Caco-2 (cell line): ENCODE results near the gene BPIFB6. TPM values are rescaled to one million over a fixed set of nuclear protein-coding genes. Genes with fewer than 3 reads are reported as not detected.

ENCODE experiments used
- BruUV-seq: library from RNA; stranded (reverse); fragments of 400-500 nt; replicated peaks from 2 replicates; lab custom pipeline; 2021; lab: Mats Ljungman, UMichigan
- CTCF ChIA-PET: fragments of 300-600 bp; sonication (Branson Sonifier 250); formaldehyde crosslinking; loops from one replicate; lab custom pipeline; 2022; ENCODE audit warnings: antibody characterized with exemption; lab: Charles Lee
- POLR2A ChIA-PET: fragments of 300-600 bp; sonication (Branson Sonifier 250); formaldehyde crosslinking; loops from one replicate; lab custom pipeline; 2022; ENCODE audit warnings: antibody characterized with exemption; lab: Charles Lee
- DNase-seq, 2 experiments: peaks; one replicate each; pipeline versions ENCODE4 v3.0.0 to v3.0.0-alpha.2; 2020 to 2022
- H3K27me3 ChIP-seq: replicated peaks from 2 replicates; pipeline ENCODE4 v1.6.0; 2011; ENCODE audit warnings: low read length; ENCODE audit not compliant: control insufficient read depth, insufficient read depth
- H3K36me3 ChIP-seq: 2 replicates; pipeline ENCODE4 v1.5.1; 2011; ENCODE audit warnings: low read length; ENCODE audit not compliant: control insufficient read depth, insufficient read depth
- H3K4me1 ChIP-seq: fragments of 250-450 bp; sonication (Bioruptor Pico); 2 replicates; pipeline ENCODE4 v1.5.1; 2020; ENCODE audit warnings: mild to moderate bottlenecking
- H3K4me3 ChIP-seq: 2 replicates; pipeline ENCODE4 v1.5.1; 2011; ENCODE audit warnings: low read depth, mild to moderate bottlenecking, control low read depth, low read length
- H3K9me3 ChIP-seq: fragments of 250-450 bp; sonication (Bioruptor Pico); 2 replicates; pipeline ENCODE4 v1.5.1; 2020; ENCODE audit warnings: mild to moderate bottlenecking, moderate library complexity
- H3K27ac Mint-ChIP-seq: one replicate; pipeline ENCODE4 v1.8.0; 2022; ENCODE audit warnings: mixed read lengths; ENCODE audit not compliant: unreplicated experiment
- H3K27me3 Mint-ChIP-seq: one replicate; pipeline ENCODE4 v1.8.0; 2022; ENCODE audit warnings: mixed read lengths; ENCODE audit not compliant: insufficient read depth, unreplicated experiment
- H3K36me3 Mint-ChIP-seq: one replicate; pipeline ENCODE4 v1.8.0; 2022; ENCODE audit warnings: mild to moderate bottlenecking, mixed read lengths; ENCODE audit not compliant: insufficient read depth, unreplicated experiment
- H3K4me1 Mint-ChIP-seq: one replicate; pipeline ENCODE4 v1.8.0; 2022; ENCODE audit warnings: low read depth, mixed read lengths; ENCODE audit not compliant: unreplicated experiment
- H3K4me3 Mint-ChIP-seq: one replicate; pipeline ENCODE4 v1.8.0; 2022; ENCODE audit warnings: mild to moderate bottlenecking, moderate library complexity, mixed read lengths; ENCODE audit not compliant: unreplicated experiment
- H3K9me3 Mint-ChIP-seq: one replicate; pipeline ENCODE4 v1.8.0; 2022; ENCODE audit warnings: mixed read lengths; ENCODE audit not compliant: unreplicated experiment
- intact Hi-C: fragments of 100-400 bp; cut with micrococcal nuclease; formaldehyde crosslinking; loops from one replicate; pipeline ENCODE4 v1.10.0; 2022; ENCODE audit not compliant: unreplicated experiment
- total RNA-seq: library from RNA; stranded (reverse); gene quantifications from 2 replicates; pipeline ENCODE4 v1.2.3, GENCODE V29; 2022
- TF ChIP-seq, protein P1 (sequence below), 2 experiments: fragments of 200-600 bp in 1 of 2; IDR thresholded peaks; 1 replicate in 1 of 2; 2 replicates in 1 of 2; pipeline versions ENCODE4 v1.5.1 to v1.8.0; 2011 to 2022; ENCODE audit warnings: antibody characterized with exemption in 1 of 2, control low read depth in 1 of 2, inconsistent platforms in 1 of 2, low read depth in 1 of 2, low read length in 1 of 2, mild to moderate bottlenecking in 1 of 2, moderate library complexity in 1 of 2; ENCODE audit not compliant: insufficient read depth in 1 of 2, severe bottlenecking in 1 of 2, unreplicated experiment in 1 of 2

Gene BPIFB6
- total RNA-seq, 1 experiment from 2014 or later: not detected

DNA sequence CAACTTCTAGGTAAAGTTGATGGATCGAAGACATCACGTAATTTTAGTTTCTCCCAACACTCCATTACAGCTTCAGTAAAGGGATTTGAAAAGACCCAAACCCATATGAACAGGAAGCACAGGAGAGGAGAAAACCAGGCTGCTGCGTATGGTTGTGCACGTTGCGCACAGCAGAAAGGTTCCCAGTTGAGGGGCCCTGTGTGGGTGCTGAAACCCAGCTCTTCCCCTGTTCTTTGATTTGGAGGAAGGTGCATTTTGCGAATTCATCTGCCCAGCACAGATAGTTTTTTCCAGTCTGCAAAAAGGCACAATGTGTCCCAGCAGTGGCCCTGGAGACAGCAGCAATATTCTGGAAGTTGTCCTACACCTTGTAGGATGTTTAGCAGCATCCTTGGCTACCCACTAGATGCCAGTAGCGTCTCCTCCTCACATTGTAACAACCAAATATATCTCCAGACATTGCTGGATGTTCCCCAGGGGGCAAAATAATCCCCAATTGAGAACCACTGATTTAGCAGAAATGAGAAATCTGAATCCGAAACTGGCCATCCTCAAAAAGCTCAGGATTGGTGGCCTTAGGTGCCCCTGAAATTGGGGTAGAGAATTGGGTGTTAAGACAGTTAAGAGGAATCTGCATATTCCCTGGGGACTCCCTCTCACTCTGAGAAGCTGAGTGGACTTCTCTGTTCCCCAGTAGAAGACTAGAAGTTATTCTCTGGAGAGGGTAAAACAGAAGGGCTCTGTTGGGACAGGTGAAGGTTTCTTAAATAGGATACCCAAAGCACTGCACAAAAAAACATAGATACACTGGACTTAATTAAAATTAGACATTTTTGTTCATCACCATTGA is 39.4 kb upstream of the BPIFB6 start:
- H3K27me3 Mint-ChIP-seq: peaks cover 9% of the 10 kb centered on the region
- TF ChIP-seq, protein P1, sequence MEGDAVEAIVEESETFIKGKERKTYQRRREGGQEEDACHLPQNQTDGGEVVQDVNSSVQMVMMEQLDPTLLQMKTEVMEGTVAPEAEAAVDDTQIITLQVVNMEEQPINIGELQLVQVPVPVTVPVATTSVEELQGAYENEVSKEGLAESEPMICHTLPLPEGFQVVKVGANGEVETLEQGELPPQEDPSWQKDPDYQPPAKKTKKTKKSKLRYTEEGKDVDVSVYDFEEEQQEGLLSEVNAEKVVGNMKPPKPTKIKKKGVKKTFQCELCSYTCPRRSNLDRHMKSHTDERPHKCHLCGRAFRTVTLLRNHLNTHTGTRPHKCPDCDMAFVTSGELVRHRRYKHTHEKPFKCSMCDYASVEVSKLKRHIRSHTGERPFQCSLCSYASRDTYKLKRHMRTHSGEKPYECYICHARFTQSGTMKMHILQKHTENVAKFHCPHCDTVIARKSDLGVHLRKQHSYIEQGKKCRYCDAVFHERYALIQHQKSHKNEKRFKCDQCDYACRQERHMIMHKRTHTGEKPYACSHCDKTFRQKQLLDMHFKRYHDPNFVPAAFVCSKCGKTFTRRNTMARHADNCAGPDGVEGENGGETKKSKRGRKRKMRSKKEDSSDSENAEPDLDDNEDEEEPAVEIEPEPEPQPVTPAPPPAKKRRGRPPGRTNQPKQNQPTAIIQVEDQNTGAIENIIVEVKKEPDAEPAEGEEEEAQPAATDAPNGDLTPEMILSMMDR (IDR thresholded peaks at IDR 0.05; ENCODE audit: insufficient read depth in 1 of 2, low read depth in 1 of 2, low read length in 1 of 2, severe bottlenecking in 1 of 2, unreplicated experiment in 1 of 2): no peak
- Histone ChIP-seq H3K4me3 (no peak overlapping the region), H3K9me3 (peaks cover 7% of the 10 kb centered on the region), H3K36me3 (no peaks in the 10 kb centered on the region), H3K27me3 (no peaks in the 10 kb centered on the region), H3K4me1 (no peaks in the 10 kb centered on the region)
- H3K36me3 Mint-ChIP-seq: no peaks in the 10 kb centered on the region
- H3K9me3 Mint-ChIP-seq: peaks cover 15% of the 10 kb centered on the region
- no peak overlapping the region for H3K27ac Mint-ChIP-seq
- no peaks in the 10 kb centered on the region for H3K4me1 Mint-ChIP-seq
- POLR2A ChIA-PET: no interaction called here
- CTCF ChIA-PET: no interaction called here
- no TSS peak for BruUV-seq
- intact Hi-C loops: no loop called here
- H3K4me3 Mint-ChIP-seq: no peak overlapping the region
- no peak for DNase-seq

DNA sequence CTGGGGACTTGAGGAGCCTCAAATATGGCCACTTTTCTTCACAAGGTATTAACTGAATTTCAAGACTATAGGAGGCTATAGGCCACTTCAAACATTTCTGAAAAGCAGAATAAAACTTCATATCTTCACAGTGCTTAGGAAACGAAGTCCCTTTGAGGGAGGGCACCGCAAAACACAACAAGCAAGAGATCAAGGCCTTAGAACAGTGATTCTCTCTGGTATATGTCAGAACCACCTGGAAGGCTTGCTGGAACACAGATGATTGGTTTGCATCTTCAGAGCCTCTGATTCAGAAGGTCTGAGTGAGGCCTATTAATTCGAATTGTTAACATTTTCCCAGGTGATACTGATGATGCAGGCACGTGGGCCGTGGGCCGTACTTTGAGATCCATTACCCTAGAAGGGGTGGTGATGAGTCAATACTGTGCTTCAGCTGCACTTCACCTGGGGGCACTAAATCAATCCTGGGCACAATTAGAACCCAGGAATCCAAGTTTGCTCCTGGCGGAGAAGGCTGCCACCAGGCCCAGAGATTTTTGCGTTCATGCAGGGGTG is 37.9 kb upstream of the BPIFB6 start:
- peaks cover 7% of the 10 kb centered on the region for H3K9me3 ChIP-seq
- Mint-ChIP-seq H3K9me3 (peaks cover 15% of the 10 kb centered on the region), H3K4me1 (no peaks in the 10 kb centered on the region), H3K4me3 (no peak overlapping the region), H3K27me3 (peaks cover 9% of the 10 kb centered on the region), H3K36me3 (no peaks in the 10 kb centered on the region), H3K27ac (no peak overlapping the region)
- H3K4me1 ChIP-seq: no peaks in the 10 kb centered on the region
- DNase-seq: no peak
- no peaks in the 10 kb centered on the region for H3K36me3 ChIP-seq
- TF ChIP-seq, protein P1 (IDR thresholded peaks at IDR 0.05; ENCODE audit: insufficient read depth in 1 of 2, low read depth in 1 of 2, low read length in 1 of 2, severe bottlenecking in 1 of 2, unreplicated experiment in 1 of 2): no peak
- intact Hi-C loops: no loop called here
- no TSS peak for BruUV-seq
- no peaks in the 10 kb centered on the region for H3K27me3 ChIP-seq
- POLR2A ChIA-PET: no interaction called here
- CTCF ChIA-PET: interaction anchor here (0.6 to 1.4 kb wide), 2 partner anchors 89 to 102 kb away, joined by 3 to 4 read pairs; no protein-coding TSS in a partner anchor
- H3K4me3 ChIP-seq: no peak overlapping the region

DNA sequence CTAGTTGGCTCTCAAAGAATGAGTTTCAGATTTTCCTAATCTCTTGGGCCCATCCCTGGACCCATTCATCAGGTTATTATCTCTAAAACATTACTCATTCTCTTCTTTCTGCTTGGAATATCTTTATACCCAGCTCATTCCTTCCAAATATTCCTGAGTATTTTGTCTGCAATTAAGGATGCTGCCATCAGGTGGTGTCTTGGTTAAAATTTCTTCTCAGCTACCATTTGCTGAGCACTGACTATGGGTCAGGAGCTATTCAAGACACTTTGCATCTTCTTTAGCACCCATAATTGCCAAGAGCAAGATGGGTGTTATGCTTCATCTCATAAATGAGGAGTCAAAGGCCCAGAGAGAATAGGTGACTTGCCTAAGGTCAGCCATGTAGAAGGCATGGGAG is 35.6 kb upstream of the BPIFB6 start:
- Histone ChIP-seq H3K27me3 (0 out of 2 replicates have a peak, but pooled peaks cover 1% of the 10 kb centered on the region), H3K9me3 (peaks cover 7% of the 10 kb centered on the region), H3K4me1 (no peaks in the 10 kb centered on the region), H3K4me3 (no peak overlapping the region), H3K36me3 (no peaks in the 10 kb centered on the region)
- TF ChIP-seq, protein P1 (IDR thresholded peaks at IDR 0.05; ENCODE audit: insufficient read depth in 1 of 2, low read depth in 1 of 2, low read length in 1 of 2, severe bottlenecking in 1 of 2, unreplicated experiment in 1 of 2): no peak
- Mint-ChIP-seq H3K4me1 (no peaks in the 10 kb centered on the region), H3K4me3 (no peak overlapping the region), H3K36me3 (no peaks in the 10 kb centered on the region), H3K27ac (no peak overlapping the region), H3K27me3 (peaks cover 16% of the 10 kb centered on the region), H3K9me3 (peaks cover 15% of the 10 kb centered on the region)
- DNase-seq: no peak
- intact Hi-C loops: no loop called here
- ChIA-PET POLR2A (no interaction called here), CTCF (interaction anchor here (0.7 to 1.5 kb wide), 4 partner anchors 15 to 217 kb away, joined by 3 to 10 read pairs (median 4); no protein-coding TSS in a partner anchor)
- BruUV-seq: no TSS peak
